Measurements from ENCODE around the gene RGS8.

DNA sequence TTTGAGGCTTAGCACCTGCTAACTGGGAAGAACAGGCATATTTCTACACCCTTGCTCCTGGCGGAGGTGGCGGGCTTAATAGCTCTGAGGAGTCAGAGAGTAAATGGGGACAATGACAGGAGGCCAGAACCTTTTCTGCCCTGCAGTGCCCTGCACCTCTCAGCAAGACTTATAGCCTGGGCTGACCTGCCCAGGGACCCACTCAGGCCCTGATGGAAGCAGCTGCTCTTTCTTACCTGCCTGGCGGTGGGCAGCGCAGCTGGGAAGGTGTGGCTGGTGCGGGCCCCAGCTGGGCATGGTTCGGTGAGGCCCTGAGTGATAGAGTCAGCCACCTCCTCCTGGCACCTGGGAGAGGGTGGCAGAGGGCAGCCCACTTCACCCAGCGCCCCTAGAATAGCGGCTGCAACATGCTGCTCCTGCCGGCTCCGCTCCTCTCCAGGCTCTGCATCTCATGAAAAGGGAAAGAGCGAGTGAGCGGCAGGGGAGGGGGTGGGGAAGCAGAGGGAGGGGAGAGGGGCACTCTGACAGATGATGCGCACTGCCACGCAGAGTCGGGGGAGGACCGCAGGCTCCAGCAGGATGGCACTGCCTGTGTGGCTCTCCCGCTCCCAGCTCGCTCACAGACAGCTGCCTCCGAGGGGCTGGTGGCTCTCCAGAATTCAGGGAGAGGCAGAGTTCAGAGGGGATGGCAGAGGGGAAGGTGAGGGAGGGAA is at the start of gene RGS8:
- TF ChIP-seq, protein P1, sequence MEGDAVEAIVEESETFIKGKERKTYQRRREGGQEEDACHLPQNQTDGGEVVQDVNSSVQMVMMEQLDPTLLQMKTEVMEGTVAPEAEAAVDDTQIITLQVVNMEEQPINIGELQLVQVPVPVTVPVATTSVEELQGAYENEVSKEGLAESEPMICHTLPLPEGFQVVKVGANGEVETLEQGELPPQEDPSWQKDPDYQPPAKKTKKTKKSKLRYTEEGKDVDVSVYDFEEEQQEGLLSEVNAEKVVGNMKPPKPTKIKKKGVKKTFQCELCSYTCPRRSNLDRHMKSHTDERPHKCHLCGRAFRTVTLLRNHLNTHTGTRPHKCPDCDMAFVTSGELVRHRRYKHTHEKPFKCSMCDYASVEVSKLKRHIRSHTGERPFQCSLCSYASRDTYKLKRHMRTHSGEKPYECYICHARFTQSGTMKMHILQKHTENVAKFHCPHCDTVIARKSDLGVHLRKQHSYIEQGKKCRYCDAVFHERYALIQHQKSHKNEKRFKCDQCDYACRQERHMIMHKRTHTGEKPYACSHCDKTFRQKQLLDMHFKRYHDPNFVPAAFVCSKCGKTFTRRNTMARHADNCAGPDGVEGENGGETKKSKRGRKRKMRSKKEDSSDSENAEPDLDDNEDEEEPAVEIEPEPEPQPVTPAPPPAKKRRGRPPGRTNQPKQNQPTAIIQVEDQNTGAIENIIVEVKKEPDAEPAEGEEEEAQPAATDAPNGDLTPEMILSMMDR (IDR thresholded peaks at IDR 0.05) = no peak
- TF ChIP-seq, protein P2, sequence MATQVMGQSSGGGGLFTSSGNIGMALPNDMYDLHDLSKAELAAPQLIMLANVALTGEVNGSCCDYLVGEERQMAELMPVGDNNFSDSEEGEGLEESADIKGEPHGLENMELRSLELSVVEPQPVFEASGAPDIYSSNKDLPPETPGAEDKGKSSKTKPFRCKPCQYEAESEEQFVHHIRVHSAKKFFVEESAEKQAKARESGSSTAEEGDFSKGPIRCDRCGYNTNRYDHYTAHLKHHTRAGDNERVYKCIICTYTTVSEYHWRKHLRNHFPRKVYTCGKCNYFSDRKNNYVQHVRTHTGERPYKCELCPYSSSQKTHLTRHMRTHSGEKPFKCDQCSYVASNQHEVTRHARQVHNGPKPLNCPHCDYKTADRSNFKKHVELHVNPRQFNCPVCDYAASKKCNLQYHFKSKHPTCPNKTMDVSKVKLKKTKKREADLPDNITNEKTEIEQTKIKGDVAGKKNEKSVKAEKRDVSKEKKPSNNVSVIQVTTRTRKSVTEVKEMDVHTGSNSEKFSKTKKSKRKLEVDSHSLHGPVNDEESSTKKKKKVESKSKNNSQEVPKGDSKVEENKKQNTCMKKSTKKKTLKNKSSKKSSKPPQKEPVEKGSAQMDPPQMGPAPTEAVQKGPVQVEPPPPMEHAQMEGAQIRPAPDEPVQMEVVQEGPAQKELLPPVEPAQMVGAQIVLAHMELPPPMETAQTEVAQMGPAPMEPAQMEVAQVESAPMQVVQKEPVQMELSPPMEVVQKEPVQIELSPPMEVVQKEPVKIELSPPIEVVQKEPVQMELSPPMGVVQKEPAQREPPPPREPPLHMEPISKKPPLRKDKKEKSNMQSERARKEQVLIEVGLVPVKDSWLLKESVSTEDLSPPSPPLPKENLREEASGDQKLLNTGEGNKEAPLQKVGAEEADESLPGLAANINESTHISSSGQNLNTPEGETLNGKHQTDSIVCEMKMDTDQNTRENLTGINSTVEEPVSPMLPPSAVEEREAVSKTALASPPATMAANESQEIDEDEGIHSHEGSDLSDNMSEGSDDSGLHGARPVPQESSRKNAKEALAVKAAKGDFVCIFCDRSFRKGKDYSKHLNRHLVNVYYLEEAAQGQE (IDR thresholded peaks at IDR 0.05; ENCODE audit: insufficient read depth in 1 of 2, low read depth in 2 of 2, low read length in 1 of 2) = no peak
- TF ChIP-seq POLR2AphosphoS5 (IDR thresholded peaks at IDR 0.05; ENCODE audit: low read depth, low read length) (no peak), SIN3A (IDR thresholded peaks at IDR 0.05; ENCODE audit: borderline replicate concordance, insufficient read depth, low read depth, low read length) (no peak)
